ELF-1 (cell line): Measurements from ENCODE around the gene SCGN.

Experiments
- DNase-seq: peaks from one replicate; pipeline ENCODE4 v3.0.0-alpha.2; 2016; ENCODE audit warnings: low read depth, low spot score

Gene SCGN

DNA sequence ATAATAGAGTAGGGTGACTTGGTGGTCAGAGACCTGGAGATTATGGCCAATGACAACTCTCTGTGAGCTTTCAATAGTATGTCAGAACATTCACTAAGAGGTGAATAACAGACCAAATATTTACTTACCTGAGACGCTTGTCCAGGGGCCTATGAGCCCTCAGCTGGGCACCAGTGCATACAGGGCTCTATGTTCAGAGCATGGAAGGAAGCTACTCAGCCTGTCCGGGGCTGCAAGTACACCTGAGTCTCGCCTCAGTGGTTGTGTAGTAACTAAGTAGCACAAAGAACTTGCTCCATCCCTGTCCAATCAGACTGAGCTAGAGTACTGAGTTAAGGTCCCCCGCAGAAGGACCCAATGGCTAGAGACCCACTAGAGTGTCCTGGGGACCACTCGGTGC is 11.6 kb upstream of the SCGN start:
- no peak for DNase-seq

DNA sequence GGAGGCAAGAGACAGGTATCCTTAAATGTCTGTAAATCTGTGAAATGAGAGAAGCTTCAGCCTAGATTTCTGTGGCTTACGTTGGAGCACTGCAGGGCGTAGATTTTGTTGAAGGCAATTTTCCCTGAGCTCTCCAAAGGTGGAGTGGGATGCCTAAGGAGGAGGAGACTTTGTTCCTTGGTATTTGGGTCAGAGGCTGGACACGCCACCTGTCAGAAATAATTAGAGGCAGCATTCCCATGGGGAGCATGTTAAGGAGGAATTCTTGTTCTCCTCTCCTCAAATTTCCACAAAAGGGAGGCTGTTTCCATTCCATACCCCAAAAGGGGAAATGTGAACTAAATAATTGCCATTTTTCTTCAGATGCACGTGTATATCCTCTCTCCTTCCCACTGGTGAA is 11.1 kb upstream of the SCGN start:
- no peak for DNase-seq

DNA sequence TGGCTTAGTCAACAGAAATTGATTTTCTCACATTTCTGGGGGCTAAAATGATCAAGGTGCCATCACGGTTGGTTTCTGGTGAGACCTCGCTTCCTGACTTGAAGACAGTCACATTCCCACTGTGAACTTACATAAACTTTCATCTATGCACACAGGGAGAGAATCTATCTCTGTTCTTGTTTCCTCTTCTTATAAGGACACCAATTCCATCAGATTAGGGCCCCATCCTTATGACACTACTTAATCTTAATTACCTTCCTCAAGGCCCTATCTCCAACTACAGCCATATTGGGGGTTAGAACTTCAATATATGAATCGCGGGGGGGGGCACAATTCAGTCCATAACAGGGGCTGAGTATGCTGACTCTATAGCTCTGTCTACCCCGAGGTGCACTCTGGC is 10.6 kb upstream of the SCGN start:
- no peak for DNase-seq

DNA sequence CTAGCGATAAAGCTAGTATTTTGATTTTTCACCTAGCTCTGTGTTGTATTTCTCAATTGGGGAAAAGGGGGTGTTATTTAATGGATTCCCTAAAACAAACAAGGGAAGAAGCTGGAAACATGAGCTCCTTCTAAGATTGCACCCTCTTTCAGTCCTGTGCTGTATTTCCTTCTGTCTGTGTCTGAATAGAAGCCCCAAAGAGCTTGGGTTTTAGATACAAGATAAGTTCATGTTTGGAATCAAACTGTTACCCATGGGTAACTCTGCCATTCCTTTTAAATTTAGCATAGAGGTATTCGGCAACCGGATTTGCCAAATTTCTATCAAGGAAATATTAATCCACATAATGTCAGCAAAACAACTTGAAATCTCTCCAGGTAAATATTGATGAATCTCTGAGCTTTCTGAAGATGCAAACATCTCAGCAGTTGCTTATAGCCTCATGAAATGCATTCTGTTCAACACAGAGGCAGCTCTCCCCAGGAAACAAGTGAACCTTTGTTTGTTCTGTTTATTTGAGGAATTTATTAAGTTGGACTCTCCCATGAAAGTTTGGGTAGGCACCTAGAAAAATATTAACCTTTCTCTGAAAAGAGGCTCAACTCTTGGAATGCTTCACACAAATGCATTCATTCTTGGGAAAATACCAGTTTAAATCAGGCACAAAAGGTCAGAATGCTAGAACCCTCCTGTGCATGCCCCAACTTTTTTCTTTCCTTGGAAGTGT is 9.9 kb upstream of the SCGN start:
- DNase-seq, result no peak

DNA sequence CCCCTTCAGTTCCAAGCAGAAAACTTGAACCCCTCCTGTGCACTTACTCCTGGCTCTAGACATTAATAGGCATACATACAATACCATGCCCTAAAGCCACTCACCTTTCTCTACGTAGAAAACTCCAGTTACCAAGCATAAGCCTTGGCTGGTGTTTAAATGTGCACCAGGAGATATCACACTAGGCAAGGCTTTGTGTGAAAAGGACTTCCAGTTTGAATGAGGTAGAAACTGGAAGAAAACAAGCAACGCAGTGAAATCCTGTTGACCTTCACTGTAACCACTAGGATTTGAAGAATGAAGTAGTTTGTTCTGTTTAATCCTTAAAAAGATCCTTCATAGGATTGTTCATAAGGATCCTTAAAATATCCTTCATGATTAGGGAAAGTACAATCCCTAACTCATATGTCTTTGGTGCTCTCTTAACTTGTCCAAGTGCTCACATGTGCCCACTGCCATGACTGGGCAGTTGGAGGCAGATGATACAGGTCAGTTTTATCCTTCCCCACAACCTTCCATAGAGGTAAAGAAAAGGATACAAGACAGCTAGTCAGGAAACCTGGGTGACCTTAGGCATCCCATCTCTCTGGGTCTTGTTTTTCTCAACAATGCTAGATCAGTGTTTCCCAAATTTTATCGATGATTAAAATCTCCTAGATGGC is 9.2 kb upstream of the SCGN start:
- DNase-seq, result no peak

DNA sequence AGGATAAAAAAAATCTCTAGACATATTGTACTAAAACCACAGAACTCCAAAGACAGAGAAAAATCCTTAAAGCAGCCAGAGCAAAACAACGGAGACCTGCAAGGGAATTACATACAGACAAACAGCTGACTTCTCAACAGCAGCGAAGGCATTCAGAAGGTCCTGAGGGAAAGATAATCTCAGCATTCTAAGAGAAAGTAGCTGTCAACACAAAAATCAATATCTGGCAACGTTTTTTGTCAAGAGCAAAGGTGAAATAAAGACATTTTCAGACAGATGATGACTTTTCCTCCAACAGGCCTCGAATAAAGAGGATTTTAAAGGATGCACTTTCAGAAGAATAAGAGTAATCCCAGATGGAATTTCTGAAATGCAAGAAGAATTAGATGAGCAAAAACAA is 6.1 kb upstream of the SCGN start:
- no peak for DNase-seq

DNA sequence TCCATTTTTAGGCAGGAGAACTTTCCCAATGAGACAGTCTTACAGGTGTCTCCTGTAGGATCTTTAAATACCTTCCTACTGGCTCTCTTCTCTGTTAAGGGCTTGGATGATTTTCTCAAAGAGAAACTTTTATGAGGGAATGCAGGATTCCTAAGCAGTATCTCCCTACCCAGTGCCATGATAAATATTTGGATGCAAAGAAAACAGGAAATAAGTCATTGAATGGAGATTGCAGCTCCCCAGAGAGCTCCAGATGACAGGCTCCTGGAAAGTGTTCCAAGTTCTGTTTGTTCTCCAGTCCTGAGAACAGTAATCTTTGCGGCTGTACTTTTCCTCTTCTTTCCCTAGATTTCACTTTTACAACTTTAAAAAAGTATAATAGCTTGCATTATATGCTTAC is 2.4 kb upstream of the SCGN start:
- no peak for DNase-seq

DNA sequence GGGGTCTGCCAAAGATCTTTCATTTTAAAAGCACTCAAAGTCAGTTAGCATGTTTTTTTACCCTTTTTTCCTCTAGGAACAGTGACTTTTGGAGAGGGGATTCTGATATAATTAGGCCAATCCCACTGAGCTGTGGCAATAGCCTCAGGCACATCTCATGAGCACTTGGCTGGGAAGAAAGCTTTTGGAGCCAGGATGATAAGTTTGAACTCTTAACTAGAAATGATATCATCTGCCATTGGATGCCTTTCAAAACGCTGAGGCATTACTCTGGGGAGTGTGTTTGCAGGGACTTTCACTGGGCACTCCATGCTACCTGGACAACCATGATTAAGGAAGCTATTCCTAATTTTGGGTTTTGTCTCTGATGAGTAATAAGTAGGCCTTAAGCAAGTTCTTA is 3.7 kb downstream of the SCGN start:
- no peak for DNase-seq

DNA sequence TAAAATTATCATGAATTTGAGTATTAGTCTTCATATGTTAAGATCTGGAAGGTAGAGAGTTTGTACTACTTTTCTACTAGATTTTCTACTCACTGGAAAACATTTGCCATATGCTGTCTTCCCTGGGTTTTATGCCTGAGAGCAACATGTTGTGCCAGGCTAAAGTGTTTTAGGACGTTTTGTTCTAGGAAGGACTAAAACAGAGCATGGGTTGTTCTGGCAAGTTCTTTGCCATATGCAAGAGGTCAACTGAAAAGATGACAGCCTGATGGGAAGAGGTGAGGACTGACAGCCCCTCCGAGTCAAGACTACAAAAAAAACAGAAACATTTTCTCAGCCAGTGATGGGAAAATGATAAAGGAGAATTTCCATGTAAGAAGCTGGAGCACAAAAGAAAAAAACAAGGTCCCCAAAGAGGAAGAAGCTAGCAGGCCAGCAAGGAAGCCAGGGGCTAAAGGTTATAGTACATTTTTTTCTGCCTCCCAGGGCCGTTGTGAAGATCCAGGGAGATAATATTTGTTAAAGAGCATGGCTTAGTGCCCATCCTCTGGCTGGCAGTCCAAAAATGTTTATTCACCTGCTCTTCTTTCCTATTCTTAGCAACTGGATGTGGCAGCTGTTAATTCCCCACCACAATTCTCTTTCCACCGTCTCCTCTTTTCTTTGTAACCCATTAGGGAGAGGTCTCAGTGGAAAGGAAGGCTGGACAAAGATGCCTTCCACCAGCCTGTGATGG is 7.8 kb downstream of the SCGN start:
- DNase-seq, result no peak

DNA sequence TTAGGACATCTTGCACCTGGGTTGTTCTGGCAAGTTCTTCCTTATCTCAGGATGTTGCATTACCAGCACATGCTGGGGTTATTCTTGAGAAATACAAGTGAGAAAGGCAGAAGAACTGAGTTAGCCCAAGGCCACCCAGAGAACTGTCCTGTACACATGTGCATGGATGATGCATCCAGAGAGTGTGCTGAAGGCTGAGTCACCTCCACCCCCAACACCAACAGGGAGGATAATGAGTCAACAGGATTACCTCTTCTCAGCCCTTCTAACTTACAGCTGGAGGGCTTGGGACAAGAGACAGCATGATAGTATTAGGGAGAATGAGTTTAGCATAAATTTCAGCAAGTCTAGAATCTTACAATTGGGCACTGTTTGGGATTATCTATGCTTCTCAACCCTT is 8.5 kb downstream of the SCGN start:
- DNase-seq, result no peak

DNA sequence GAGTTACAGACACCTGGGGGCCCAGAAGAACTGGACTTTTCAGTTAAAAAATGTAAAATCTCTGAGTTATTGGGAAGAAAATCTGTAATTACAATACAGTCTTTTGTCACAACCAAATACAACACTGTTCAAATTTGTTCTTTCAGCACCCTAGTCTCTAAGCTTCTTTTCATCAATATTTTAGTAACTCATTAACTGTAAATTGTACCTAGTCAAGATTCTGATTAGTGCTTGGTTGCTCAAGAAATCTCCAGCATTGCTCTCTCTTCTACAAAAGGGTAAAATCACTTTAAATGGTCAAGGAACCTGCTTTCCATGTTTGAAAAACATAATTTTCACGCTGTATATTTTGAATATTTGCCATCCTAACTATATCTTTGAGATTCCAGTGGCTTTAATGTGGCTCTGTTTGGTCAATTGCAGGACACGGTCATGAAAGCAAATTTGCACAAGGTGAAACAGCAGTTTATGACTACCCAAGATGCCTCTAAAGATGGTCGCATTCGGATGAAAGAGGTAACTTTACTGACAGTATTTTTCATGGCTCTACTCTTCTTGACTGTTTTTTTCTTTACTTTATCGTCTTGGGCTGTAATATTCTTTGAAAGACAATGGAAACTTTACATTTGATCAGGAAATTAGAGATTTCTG is 9.2 kb downstream of the SCGN start:
- no peak for DNase-seq

DNA sequence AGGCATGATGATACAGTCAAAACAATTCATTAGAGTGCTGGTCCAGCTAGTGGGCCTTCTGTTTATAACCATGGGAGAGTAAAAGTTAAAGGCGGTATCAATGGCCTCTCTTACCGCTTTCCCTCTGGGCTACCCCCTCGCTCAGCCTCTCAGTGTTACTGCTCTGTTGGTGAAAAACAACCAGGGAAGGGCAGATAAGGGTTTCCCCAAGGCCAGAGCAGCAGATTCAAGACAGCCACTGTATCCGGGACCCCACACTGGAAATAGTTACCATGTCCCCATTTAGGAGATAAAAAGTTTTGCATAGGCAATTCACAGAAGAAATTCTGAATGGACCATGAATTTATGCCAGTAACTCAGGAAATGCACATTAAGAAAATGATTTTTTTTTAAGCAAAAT is 13.4 kb downstream of the SCGN start:
- DNase-seq, result no peak

DNA sequence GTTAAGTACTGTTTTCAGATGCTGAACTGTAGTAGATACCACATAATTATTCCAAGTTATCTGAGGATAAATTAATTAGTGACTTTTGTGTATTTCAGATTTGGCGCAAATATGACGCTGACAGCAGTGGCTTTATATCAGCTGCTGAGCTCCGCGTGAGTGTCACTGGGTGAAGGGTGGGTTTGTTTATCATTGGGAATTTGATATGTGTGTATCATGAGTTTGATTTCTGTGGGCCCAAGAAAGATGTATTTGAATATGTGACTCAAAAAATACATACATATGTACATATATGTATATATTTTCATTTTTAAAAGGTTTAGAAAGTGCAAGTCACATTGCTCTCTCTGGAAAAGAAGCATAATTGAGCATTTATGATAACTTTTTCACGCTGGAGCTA is 17.4 kb downstream of the SCGN start:
- no peak for DNase-seq

DNA sequence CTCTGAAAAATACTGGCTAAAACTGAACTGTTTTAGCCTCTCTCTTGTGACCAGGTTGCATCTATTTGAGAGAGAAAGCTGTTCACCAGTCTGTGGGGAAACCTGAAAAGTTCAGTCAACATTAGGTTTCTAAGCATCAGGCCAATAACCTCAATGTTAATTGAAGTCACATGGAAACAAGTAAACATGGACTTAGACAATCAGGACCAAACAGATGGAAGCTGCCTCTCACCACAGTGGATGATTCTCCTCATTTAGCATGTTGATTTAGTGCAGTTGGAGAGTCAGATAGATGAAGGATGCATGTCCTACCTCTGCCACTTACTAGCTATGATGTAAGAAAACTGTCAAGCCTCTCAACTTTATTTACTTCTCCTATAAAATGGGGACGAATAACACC is 18.2 kb downstream of the SCGN start:
- no peak for DNase-seq

DNA sequence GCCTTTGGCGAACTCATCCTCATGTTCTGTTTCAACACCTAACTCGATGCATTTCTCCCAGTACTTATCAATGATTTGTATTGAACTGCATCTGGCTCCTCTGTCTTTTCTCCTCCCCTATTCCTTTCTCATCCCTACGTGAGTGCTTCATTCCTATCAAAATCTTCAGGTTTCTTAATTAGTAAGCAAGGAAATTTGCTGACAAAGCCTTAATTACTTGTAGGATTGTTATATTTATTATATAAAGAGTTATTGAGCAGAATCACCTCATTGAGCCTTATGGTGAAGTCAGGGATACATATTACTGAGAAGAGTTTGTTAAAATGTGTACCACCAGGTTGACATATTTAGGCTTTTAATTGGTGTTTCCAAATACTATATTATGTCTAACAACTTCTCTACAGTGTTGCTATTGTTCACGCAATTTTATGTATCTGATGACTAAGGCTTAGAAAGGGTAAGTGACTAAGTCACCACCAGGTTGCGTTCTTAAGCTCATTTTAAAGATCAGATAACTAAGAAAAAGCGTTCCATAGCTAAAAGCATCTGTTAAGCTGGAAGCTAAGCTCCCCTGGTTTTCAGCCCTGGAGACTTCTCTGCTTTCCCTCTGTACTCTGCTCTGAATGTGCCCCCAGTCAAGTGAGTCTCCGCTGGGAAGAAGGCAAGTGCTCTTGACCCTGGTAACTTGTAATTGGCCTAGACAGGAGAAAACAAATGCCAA is 18.9 kb downstream of the SCGN start:
- no peak for DNase-seq

DNA sequence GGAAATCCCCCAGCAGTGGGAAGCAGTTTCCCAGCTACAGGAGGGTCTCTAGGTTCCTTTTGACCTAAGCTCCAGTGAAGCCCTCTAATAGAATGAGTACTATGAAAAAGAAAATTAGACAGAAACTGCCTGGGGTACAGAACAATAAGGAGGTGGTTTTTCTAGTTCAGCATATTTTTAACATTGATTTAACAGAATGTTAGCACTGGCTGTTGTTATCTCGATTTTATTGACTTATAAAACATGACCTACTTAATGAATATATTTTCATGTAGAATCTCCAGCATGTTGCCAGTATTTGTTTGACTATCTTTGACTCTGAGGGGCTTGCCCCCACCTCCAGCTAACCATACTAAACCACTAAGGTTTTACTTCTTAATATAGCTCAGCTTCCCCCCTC is 19.6 kb downstream of the SCGN start:
- no peak for DNase-seq

DNA sequence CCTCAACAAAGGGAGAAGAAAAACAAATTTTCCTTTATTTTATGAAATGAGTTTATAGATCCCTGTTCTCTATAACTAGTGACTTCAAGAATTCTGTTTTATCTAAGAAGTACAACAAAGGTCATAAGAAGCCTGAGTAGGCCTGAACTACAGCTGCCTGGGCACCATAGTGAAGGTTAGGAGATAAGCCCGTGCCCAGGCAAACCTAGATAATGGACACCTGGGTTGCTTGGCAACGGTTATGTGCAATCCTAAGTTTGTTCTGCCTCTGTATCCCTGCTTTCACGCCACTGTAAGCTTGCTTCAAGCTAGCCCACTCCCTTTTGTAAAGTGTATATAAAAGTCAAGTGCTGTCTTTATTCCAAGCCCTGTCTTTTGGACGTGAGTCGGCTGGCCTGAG is 23.2 kb downstream of the SCGN start:
- DNase-seq, result no peak

DNA sequence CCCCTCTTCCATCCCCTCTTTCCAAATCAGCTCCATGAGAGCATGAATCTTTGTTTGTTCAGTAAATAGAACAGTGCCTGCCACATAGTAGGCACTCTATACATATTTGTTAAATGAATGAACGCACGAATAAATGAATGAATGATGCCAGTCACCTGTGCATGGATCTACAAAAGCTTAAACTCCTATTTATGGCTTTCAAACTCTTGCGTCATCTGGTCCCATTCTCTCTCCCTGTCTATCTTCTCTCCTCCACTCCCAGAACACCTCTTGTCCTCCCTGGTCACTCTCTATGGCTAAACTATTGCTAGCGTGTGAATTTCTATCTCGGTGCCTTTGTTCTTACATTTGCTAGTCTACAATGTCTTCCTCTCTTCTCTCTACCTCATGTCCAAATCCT is 24.8 kb downstream of the SCGN start:
- DNase-seq, result no peak

DNA sequence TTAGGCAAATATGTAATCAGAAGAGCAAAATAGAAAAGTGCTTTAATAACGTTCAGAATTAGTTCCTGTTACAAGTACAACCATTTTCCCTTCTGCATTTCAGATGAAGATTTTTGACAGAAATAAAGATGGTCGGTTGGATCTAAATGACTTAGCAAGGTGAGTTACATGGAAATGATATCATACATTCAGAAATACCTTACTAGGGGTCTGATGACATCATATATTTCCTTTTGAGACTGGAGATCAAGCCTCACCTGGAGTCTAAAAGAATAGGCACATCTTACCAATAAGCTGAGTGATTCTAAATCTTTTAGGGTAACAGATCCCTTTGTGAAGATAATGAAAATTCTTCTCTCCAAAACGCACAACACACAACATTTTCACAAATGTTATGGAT is 29.8 kb downstream of the SCGN start:
- DNase-seq, result no peak

DNA sequence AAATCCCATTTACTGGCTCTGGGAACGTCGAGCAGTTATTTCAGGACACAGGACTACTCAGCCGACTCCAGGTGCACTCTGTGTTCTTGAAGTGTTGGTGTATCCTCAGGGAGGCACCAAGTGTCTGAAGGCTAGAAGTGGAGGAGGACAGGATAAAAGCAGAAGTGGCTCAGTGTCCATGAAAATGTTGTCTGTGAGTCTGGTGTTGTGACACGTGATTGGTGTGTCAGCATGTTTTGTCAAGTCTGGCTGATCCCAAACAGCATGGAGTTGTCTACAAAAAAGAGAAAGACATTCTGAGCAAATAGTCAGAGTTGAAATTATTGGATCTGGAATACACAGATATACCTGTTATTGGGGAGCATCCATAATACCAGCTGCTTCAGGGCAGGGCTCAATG is 30.3 kb downstream of the SCGN start:
- DNase-seq, result no peak

DNA sequence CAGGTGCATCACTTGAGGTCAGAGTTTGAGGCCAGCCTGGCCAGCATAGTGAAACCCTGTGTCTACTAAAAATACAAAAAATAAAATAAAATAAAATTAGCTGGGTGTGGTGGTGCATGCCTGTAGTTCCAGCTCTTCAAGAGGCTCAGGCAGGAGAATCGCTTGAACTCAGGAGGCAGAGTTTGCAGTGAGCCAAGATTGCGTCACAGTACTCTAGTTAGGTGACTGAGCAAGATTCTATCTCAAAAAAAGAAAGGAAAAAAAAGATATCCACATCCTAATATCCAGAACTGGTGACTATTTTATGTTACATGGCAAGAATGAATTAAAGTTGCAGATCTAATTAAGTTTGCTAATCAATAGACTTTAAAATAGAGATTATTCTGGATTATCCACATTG is 32.5 kb downstream of the SCGN start:
- DNase-seq, result no peak

DNA sequence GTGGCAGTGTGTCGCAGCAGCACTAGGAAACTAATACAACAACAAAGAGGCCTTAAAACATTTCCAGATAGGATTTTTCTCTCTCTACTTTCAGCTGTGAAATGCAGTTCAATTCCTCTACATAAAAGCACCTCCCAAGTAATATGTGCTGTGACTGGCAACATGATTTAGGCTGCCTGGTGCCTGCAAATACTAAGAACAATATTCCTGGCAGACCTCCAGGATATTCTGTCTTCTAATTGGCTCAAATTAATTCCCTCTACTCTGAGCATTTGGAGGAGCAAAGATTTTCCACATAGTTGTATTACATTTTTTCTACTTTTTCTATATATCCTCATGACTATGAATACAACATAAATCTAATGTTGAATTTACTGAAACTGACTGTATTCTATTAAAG is 33.2 kb downstream of the SCGN start:
- no peak for DNase-seq
